ENCODE data around the gene DNTTIP2.

Gene DNTTIP2

GRCh38 chr1:93844262-93845045 is 34.6 kb downstream of the DNTTIP2 start:
- in situ Hi-C loops (cut with MboI; ENCODE audit: low sequenced_read_pairs): loop anchor here (25.0 kb wide), 1 partner anchor 207 kb away; no protein-coding TSS in a partner anchor

- in situ Hi-C loops (cut with MboI; ENCODE audit: low sequenced_read_pairs): loop anchor here (25.0 kb wide), 1 partner anchor 206 kb away; no protein-coding TSS in a partner anchor
Measured at GRCh38 chr1:93842750-93843500, 36.1 kb downstream of the DNTTIP2 start.

GRCh38 chr1:93841771-93842170 is 37.2 kb downstream of the DNTTIP2 start:
- in situ Hi-C loops (cut with MboI; ENCODE audit: low sequenced_read_pairs): loop anchor here (25.0 kb wide), 1 partner anchor 204 kb away; no protein-coding TSS in a partner anchor

GRCh38 chr1:93840956-93841482 is 38.0 kb downstream of the DNTTIP2 start:
- in situ Hi-C loops (cut with MboI; ENCODE audit: low sequenced_read_pairs): loop anchor here (25.0 kb wide), 1 partner anchor 204 kb away; no protein-coding TSS in a partner anchor

GRCh38 chr1:93839753-93840152 is 39.3 kb downstream of the DNTTIP2 start:
- in situ Hi-C loops (cut with MboI; ENCODE audit: low sequenced_read_pairs): loop anchor here (25.0 kb wide), 1 partner anchor 202 kb away; no protein-coding TSS in a partner anchor

- in situ Hi-C loops (cut with MboI; ENCODE audit: low sequenced_read_pairs): loop anchor here (25.0 kb wide), 1 partner anchor 202 kb away; no protein-coding TSS in a partner anchor
Measured at GRCh38 chr1:93839307-93839706, 39.7 kb downstream of the DNTTIP2 start.

GRCh38 chr1:93837961-93838360 is 41.0 kb downstream of the DNTTIP2 start:
- in situ Hi-C loops (cut with MboI; ENCODE audit: low sequenced_read_pairs): loop anchor here (25.0 kb wide), 1 partner anchor 201 kb away; no protein-coding TSS in a partner anchor

- in situ Hi-C loops (cut with MboI; ENCODE audit: low sequenced_read_pairs): loop anchor here (25.0 kb wide), 1 partner anchor 196 kb away; no protein-coding TSS in a partner anchor
Measured at GRCh38 chr1:93833293-93833692, 45.7 kb downstream of the DNTTIP2 start.

- in situ Hi-C loops (cut with MboI; ENCODE audit: low sequenced_read_pairs): loop anchor here (25.0 kb wide), 1 partner anchor 192 kb away; no protein-coding TSS in a partner anchor
Measured at GRCh38 chr1:93829061-93829460, 49.9 kb downstream of the DNTTIP2 start.

GRCh38 chr1:93828367-93828755 is 50.6 kb downstream of the DNTTIP2 start:
- in situ Hi-C loops (cut with MboI; ENCODE audit: low sequenced_read_pairs): loop anchor here (25.0 kb wide), 1 partner anchor 191 kb away; no protein-coding TSS in a partner anchor

- in situ Hi-C loops (cut with MboI; ENCODE audit: low sequenced_read_pairs): loop anchor here (25.0 kb wide), 1 partner anchor 190 kb away; no protein-coding TSS in a partner anchor
Measured at GRCh38 chr1:93827633-93828366, 51.2 kb downstream of the DNTTIP2 start.

GRCh38 chr1:93827128-93827527 is 51.9 kb downstream of the DNTTIP2 start:
- in situ Hi-C loops (cut with MboI; ENCODE audit: low sequenced_read_pairs): loop anchor here (25.0 kb wide), 1 partner anchor 190 kb away; no protein-coding TSS in a partner anchor

- in situ Hi-C loops (cut with MboI; ENCODE audit: low sequenced_read_pairs): loop anchor here (25.0 kb wide), 2 partner anchors 188 to 388 kb away; partner anchors contain the start of gene FNBP1L
Measured at GRCh38 chr1:93824834-93825233, 54.2 kb downstream of the DNTTIP2 start.

GRCh38 chr1:93822730-93823425 is 56.1 kb downstream of the DNTTIP2 start:
- in situ Hi-C loops (cut with MboI; ENCODE audit: low sequenced_read_pairs): loop anchor here (25.0 kb wide), 1 partner anchor 386 kb away; the partner anchor contains the start of gene FNBP1L

- in situ Hi-C loops (cut with MboI; ENCODE audit: low sequenced_read_pairs): loop anchor here (25.0 kb wide), 1 partner anchor 384 kb away; the partner anchor contains the start of gene FNBP1L
Measured at GRCh38 chr1:93821423-93822144, 57.4 kb downstream of the DNTTIP2 start.

- in situ Hi-C loops (cut with MboI; ENCODE audit: low sequenced_read_pairs): loop anchor here (25.0 kb wide), 1 partner anchor 383 kb away; the partner anchor contains the start of gene FNBP1L
Measured at GRCh38 chr1:93820554-93821422, 58.2 kb downstream of the DNTTIP2 start.

- in situ Hi-C loops (cut with MboI; ENCODE audit: low sequenced_read_pairs): loop anchor here (25.0 kb wide), 1 partner anchor 381 kb away; the partner anchor contains the start of gene FNBP1L
Measured at GRCh38 chr1:93818570-93818959, 60.4 kb downstream of the DNTTIP2 start.
